ENCODE results near the gene CFH.
A peak's percentile ranks its signal among the peaks of the same experiment; 100 is the strongest.
"Not testable (repeated sequence)": the region's sequence is repeated elsewhere in the genome, so short reads cannot be mapped to it uniquely, and the experiment has no call there.

CFH gene

DNA sequence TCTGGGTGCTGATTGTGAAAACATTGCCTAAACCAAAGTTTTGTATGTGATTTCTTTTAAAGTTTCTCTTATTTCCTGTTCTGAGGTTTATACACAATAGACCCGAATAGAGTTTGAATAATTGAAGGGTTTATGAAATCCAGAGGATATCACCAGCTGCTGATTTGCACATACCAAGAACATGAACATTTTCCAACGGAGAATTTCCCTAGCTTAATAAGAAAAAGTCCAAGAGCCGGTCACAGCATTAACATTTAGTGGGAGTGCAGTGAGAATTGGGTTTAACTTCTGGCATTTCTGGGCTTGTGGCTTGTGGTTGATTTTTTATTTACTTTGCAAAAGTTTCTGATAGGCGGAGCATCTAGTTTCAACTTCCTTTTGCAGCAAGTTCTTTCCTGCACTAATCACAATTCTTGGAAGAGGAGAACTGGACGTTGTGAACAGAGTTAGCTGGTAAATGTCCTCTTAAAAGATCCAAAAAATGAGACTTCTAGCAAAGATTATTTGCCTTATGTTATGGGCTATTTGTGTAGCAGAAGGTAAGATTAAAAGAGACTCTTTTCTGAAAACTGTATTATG lies at the start of gene CFH:
CFH (plus strand) TSS at position 407 of the 579 bp plus-strand sequence; CDS start at position 482, 75 bp downstream.
- DNase-seq: no peak

DNA sequence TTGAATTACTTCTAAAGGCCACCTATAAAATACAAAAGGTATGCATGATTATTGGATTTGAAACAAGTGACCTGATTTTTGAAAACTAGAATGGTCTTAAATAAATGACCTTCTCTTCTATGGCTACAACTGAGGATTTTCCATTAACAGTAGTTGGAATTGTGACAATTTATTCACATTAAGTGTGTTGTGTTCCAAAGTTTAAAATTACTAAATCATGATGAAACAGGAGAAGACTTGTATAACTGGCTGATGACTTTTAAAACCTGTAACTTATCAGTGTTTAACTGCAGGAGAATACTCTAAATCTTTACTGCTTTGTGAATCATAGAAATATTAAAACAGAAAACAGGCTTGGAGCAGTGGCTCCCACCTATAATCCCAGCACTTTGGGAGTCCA lies 48.2 kb upstream of the CFH start:
- no peak for DNase-seq

DNA sequence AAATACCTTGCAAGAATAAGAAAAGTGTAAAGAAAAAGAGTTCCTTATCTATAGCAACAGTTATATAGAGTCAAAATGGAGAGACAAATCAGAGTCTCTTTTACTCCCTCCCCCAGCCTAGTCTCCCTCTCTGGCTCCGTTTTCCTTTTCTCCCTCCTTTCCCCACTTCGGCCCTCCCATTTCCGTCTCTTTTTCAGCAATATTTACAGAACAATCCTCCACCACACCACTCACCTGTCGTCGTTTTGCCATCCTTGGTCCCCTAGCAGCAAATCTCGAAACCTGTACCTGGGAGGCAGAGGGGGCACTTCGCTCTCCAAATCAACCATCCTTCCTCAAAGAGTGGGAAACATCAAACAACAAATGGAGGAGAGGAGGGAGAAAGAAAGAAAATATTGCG lies 43.9 kb upstream of the CFH start:
- peak in 3 of 58 donors; percentile 0 to 6 (median 5) for DNase-seq

DNA sequence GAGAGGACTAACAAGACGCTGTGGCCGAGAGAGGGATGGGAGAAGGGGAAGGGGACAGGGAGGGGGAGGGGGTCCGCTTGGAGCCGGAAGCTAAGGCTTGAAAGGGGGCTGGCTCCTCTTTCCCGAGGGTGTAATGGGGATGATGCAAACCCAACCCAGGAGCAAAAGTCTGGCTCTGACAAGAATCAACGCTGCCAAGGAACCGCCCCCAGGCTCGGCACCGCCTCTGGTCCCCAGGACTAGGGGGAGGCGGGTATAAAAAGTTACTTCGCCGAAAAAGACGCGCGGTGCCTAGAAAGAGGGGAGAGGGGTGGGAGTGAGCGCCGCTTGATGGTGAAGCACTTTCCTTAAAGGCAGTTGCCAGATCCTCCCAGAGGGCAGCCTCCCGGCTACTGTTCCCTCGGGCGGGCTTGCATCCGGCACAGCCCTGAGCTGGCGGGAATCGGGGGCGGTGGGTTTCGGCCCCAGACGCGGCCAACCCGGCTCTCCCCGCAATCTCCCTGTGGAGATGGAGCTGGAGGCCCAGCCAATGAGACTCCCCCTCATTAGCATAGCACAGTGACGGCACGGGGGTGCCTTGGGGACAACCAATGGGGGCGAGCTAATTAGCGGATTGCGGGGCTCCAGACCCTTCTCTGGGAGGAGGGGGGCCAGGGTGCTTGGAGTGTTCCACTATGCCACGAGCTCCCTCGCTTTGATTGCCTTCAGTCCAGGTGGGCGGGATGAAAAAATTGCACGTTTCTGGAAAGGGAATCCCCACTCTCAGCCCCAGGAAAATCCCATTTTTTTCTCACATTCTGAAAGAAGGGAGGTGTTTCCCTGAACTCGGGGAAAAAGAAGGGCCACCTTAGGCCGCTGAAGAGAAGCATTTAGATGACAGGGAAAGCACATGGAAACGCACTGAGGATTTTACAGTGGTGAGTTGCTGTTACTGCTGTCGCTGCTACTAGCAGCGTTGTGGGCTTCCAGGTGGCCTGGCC lies 43.2 kb upstream of the CFH start, which contains the start of gene KCNT2:
KCNT2 (minus strand) TSS at position 51 of the 980 bp plus-strand sequence. CDS start 131 bp downstream, outside the sequence.
- DNase-seq: peak in 38 of 58 donors; percentile 3 to 63 (median 28)

DNA sequence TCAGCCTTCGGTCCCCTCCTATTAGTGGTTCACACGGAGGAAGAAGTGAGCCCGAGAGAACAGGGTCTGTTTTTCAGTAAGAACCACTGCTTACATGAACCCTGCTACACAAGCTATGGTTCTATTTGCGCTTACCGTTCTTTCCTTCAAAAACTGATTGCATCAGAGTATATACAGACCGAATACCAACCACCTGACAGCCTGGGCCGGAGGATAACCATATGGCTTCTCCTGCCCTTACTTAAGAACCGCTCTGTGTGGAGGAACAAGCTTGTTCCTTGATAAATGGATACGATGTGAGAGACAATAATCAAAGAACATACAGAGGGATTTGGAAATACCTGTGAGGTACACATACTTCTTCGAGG lies 42.5 kb upstream of the CFH start:
- no peak for DNase-seq

DNA sequence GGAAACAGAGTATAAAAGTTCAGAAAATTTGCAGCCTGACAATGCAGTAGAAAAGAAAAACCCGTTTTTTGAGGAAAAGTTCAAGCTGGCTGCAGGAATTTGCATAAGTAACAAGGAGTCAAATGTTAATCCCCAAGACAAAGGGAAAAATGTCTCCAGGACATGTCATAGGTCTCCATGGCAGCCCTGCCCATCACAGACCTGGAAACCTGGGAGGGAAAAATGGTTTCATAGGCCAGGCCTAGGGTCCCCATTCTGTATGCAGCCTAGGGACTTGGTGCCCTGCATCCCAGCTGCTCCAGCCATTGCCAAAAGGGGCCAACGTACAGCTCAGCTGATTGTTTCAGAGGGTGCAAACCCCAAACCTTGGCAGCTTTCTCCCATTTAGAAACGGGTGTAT lies 40.0 kb upstream of the CFH start:
- no peak for DNase-seq

DNA sequence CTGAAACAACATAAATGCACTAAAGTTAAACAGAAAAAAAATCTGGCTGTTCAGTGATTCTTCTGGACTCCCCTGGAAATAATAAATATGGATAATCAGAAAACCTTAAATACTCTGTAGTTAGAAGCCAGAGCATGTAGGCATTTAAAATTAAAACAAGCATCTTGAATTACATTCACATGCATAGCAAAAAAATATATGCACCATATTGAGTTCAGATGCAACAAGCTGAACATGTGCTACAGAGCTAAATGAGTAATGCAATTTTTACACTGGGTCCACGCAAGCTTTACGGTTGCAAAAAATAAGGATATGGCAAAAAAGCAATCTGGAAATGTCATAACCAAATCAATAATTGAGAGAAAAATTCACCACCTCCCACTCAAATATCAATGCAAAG lies 32.1 kb upstream of the CFH start:
- no peak for DNase-seq

DNA sequence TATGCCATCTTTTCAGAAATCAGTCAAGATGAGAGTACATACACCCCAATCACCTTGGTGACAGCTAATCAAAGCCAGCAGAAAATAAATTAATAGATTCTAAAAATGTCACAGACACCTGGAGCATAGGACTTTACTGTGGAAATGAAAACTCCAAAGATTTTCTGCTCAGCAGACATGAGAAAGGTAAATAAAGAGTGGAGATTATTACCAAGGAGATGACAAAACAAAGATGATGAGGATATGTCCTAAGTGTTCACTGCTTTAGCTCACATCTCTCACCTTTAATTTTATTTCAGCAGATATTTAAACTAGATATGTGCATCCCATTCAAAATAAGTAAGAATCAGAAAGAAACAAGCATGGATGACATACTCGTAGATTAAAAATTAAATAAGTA lies 28.8 kb upstream of the CFH start:
- no peak for DNase-seq

DNA sequence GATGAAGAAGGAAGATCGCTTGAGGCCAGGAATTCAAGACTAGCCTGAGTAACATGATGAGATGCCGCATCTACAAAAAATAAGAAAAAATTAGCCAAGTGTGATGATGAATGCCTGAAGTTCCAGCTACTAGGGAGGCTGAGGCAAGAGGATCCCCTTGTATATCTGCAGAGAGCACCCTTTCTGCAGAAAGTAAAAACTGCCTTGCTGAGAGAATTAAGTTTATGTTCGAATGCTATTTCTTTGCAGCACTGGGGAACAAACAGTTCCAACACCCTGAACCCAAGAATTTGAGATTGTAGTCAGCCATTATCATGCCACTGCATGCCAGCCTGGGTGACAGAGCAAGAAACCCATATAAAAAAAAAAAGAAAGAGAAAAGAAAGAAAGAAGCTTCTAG lies 23.0 kb upstream of the CFH start:
- DNase-seq: no peak

DNA sequence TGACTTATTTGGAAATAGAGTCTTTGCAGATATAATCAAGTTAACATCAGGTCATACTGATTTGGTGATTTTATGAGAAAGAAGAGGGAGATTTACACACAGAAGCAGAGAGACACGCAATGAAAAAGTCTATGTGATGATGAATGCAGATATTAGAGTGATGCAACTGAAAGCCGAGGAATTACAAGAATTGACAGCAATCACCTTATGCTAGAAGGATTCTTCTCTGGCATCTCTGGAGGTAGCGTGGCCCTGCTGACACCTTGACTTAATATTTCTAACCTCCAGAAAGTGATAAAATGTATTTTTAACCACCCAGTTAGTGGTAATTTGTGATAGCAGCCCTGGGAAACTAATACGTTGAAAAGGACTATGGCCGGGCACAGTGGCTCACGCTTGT lies 14.2 kb upstream of the CFH start:
- no peak for DNase-seq

DNA sequence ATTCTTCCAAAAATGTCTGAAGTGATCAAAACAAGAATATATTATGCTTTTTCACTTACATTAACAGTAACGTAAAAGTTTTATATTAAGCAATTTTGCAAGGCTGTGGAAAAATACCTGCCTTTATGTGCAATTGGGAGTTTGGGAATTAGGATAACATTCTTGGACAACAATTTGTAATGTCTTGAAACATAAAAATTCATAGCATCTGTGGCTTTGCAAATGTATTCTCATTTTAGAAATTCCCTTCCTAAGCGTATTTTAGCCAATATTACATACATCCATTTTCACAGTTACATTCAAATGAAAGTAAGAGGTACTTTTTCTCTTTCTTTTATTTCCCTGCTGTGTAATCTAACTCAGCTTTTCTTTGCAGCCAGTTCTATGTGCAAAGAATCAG lies 13.4 kb upstream of the CFH start:
- no peak for DNase-seq

DNA sequence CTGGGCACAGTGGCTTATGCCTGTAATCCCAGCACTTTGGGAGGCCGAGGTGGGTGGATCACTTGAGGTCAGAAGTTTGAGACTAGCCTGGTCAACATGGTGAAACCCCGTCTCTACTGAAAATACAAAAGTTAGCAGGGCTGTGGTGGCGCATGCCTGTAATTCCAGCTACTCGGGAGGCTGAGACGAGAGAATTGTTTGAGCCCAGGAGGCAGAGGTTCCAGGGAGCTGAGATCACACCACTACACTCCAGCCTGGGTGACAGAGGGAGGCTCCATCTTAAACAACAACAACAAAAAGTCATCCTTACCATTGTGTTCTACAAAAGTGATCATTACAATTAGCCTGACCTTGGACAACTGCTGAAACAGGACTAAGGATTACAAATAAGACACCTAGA lies 12.6 kb upstream of the CFH start:
- DNase-seq: not testable (repeated sequence)

DNA sequence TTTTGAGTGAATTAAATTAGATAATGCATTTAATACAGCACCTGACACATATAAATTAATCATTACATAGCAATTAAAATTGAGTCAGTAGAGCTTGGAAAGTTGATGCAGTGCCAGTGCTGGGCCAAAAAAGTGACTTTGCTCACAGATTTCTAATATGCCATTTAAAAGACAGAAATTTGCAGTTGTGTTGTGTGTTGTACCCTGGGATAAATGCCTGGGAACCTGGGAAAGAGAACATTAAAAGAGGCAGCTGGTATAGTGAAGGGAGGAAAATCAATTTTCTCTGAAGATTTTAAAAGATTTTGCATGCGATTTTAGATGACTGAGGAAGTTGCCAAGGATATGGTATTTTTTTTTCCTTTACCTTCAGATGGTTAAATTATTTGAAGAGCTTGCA lies 10.9 kb upstream of the CFH start:
- no peak for DNase-seq

DNA sequence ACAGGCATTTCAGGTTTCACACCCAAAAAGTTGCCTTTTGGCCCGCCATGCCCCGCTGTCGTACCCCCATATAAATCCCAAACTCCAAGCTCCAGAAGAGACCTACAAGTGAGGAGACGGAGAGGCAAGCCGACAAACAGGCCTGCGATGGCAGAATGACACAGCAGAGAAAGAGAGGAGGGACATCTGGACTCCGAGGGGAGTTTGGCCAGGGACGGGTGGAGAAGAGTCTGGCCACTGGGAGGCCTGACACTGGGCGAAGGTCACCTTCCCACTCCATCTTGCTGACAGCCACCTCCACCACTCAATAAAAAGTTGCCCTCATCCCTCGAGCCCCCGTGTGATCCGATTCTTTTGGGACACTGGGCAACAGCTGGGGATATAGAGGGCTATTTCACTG lies 1.9 kb upstream of the CFH start:
- DNase-seq: no peak

DNA sequence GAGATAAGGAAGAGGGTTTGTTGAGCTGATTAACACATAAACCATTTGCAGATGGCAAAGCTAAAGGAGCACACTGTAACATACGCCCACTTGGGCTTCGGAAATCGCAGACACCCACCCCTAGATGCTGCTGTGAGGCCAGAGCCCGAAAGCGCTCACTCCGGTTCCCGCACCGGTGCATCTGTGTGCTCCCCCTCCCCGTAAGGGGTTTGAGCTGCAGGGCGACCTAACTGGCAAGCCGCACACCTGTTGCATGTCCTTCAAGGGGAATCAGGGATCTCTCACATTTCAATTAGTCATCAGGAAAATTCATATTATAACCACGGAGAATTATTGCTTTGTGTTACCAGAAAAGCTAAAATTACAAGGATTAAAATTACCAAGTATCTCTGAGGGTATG lies 1.4 kb upstream of the CFH start:
- no peak for DNase-seq

DNA sequence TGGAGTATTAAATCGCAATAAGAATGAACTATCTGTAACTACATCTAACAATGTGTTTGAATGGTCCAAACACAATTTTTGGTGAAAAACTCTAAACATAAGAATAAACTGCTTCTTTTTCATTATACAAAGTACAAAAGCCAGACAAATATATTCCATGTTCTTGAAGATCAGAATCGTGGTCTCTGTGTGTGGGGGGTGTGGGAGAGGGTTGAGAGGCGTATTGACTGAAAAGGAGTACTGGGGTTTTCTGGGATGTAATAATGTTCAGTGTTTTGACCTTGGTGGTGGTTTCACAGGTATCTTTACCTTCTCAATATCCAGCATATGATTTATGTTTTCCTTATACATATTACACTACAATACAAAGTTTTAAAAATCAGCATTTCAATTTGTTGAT lies 764 bp upstream of the CFH start:
- no peak for DNase-seq

DNA sequence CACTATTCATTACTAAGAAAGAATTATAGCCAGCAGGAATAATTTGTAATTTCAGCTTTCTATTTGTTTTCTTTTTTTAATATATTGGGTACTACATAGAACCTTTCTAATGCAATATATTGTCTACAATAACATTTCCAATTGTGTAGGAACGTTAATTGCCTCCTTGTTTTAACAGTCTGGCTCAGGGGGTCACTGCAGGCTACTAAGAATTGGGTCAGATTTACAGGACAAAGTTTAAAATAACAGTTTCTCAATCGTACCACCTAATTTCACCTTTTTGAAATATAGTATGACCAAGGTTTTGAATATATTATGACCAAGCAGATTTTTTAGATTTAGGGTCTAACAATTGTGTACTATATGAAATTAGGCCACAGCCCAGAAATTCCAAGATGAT lies 2.4 kb downstream of the CFH start:
- no peak for DNase-seq

DNA sequence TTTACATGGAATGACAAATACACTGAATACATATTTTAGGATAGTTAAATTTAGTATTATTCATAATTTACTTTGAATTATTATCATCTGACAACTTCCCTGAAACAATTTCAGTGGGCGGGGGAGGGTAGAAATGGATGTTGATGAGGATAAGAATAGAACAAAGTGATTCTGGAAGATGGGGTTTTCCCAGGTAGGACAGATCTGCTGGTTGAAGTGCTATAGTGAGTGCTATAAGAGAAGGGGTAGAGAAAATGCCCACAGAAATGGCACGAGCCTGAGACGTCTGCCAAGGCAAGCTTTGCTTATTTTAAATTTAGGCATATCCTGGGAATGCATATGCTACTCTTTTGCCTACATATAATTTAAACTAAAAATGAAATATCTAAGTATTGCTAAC lies 3.2 kb downstream of the CFH start:
- no peak for DNase-seq

DNA sequence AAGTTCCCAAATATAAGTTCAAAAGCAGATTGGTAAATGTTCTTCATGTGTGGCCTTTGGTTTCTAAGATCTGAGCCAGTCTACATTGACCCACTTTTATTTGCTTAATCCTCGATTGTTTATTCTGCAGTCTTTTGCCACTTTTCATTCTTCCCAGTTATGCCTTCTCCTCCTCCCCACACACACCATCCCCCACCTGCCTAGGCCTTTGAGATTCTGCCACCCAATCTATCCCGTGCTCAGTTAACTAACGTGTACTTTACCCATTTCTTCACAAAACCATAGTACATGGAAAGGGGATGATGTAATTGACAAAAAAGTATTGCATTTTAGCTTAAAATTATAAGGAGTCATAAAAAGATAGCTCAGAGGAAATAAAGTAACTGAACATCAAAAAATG lies 3.7 kb downstream of the CFH start:
- DNase-seq: no peak

DNA sequence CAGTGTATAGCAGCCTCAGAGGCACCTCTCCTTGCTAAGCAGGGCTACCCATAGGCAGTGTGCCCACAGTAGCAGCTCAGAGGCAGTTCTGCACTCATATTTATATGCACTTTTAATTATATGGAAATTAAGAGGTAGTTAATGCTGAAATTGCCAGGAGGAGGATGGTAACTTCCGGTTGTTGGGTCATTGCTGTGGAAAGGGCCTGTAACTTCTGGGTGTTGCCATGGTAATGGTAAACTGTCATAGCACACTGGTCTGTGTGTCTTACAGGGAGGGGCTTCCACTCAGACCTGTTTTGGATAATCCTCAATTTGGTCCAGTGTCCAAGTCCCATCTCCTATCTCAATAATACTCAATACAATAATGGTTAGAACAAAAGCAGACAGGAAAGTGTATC lies 7.6 kb downstream of the CFH start:
- DNase-seq: no peak

DNA sequence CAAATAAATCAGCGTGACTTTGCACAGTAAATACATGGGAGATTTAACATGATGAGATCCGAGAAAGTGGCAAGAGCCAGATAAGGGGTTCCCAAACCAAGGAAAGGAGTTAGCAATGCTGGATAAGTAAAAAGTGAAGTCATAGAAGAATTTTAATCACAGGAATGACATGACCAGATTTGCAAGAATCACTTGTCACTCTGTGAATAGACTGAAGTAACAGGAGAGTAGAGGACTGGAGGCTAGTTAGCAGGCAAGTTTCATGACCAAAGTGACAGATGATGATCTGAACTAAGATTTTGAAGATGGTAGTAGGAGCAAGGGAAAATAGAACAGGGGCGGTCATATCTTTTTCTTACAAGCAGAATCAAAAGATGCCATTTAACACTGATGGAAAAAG lies 8.4 kb downstream of the CFH start:
- DNase-seq: no peak

DNA sequence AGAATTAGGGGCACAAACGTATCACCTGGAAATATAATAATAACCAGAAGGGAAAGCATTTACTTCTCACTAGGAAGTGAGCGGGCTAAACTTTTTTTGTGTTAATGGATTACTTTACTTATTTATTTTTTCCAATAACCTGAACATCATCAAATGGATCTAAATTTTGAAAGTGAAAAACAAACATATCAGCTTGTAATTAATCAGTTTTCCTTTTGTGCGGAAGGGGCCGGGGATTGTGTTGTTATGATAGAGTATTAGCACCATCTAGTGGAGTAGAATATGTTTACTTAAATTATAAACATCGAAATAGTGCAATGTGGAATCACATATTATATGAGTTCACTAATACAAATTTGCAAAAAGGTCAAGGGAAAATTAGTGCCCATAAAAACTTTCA lies 9.0 kb downstream of the CFH start:
- peak in 3 of 58 donors; percentile 1 to 3 (median 2) for DNase-seq

DNA sequence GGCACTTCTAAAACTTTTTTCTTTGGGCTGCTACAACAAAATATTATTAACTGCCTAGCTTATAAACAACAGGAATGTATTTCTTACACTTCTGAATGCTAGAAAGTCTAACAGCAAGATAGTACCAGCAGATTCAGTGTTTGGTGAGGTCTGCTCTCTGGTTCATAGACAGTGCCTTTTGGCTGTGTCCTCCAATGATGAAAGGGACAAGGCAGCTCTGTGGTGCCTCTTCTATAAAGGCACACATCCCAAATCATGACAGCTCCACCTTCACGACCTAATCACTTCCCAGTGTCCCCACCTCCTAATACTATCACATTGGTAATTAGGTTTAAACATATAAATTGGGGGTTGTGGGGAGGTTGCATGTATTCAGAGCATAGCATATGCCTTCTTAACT lies 9.5 kb downstream of the CFH start:
- no peak for DNase-seq

Data from anterior cingulate cortex (tissue), 58 donors.